Stomach (tissue), 4 donors: ENCODE data around the gene TMEM143.

Experiments
- CTCF ChIP-seq, 7 experiments: fragments of 450-650 bp in 4 of 7; fragments of 200-600 bp in 3 of 7; sonication (generic) in 3 of 7; IDR thresholded peaks; one replicate each; pipeline ENCODE4 v1.5.1; 2016 to 2019; ENCODE audit warnings: antibody characterized with exemption in 7 of 7, control low read depth in 2 of 7, mild to moderate bottlenecking in 1 of 7
- POLR2A ChIP-seq, 4 donors: fragments of 450-650 bp; IDR thresholded peaks; one replicate each; pipeline ENCODE4 v1.6.1; 2016; ENCODE audit warnings: antibody characterized with exemption in 4 of 4, control low read depth in 2 of 4, mild to moderate bottlenecking in 1 of 4, moderate library complexity in 1 of 4
- POLR2AphosphoS5 ChIP-seq, 3 donors: sonication (generic); formaldehyde crosslinking; IDR thresholded peaks; one replicate each; pipeline ENCODE4 v1.6.1; 2016; ENCODE audit warnings: antibody characterized with exemption in 3 of 3

DNA sequence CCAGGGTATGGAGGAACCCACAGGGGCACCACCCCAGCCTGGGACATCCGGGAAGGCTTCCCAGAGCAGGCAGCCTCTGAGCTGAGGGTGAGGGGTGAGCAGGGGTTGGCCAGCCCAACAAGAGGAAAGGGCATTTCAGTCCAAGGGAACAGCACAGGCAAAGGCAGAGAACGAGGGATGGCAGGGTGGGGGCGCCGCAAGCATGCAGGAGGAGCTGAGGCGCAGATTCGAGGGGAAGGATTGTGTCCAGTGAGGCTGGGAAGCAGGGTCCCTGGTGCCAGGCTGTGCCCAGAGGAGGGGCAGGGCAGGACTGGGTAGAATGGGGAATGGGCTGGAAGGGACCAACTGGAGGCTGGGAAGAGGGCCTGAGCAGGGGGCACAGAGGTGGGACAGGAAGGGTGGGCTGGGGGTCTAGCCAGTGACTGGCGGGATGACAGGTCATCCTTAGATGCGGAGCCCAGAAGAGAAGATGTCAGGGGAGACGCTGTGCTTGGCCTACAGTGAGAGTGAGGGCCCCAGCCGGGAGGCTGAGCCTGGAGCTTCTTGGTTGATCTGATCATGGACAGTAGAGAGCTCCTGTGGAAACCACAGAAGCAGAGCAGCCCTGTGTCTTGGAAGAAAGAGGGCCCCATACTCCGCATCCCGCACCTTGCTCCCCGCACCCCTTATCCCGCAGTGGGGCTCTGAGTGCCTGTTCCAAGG is 24.8 kb downstream of the TMEM143 start:
- TF ChIP-seq POLR2A (IDR thresholded peaks at IDR 0.05) (no peak), CTCF (IDR thresholded peaks at IDR 0.05) (no peak), POLR2AphosphoS5 (IDR thresholded peaks at IDR 0.05) (no peak)
